ENCODE measurements around the gene NLRP9. TPM values are rescaled to one million over a fixed set of nuclear protein-coding genes. Genes with fewer than 3 reads are reported as not detected.
A peak's percentile ranks its signal among the peaks of the same experiment; 100 is the strongest.

The NLRP9 gene
- total and polyA plus RNA-seq, 8 donors: not detected

- H3K9me3 ChIP-seq: no peaks in the 10 kb centered on the region
- no peak overlapping the region for H3K27ac ChIP-seq
- intact Hi-C loops (cut with DNase I; ENCODE audit: low total_unique reads): no loop called here
- WGBS, 5 donors: 91 to 93% (median 92%) methylated on average over 12 of the region's 12 CpGs
- TF ChIP-seq POLR2A (IDR thresholded peaks at IDR 0.05) (no peak), CTCF (IDR thresholded peaks at IDR 0.05) (no peak), POLR2AphosphoS5 (IDR thresholded peaks at IDR 0.05) (no peak), EP300 (IDR thresholded peaks at IDR 0.05) (no peak)
- peaks cover 54 to 68% (median 65%) of the 10 kb centered on the region in 4 donors for H3K36me3 ChIP-seq
- no peak overlapping the region for H3K4me3 ChIP-seq
- peaks cover 16 to 33% (median 20%) of the 10 kb centered on the region in 4 donors for H3K4me1 ChIP-seq
- H3K27me3 ChIP-seq: no peaks in the 10 kb centered on the region
- no peak for DNase-seq
Observed at GRCh38 chr19:55700813-55701212, 37.4 kb downstream of the NLRP9 start.

DNA sequence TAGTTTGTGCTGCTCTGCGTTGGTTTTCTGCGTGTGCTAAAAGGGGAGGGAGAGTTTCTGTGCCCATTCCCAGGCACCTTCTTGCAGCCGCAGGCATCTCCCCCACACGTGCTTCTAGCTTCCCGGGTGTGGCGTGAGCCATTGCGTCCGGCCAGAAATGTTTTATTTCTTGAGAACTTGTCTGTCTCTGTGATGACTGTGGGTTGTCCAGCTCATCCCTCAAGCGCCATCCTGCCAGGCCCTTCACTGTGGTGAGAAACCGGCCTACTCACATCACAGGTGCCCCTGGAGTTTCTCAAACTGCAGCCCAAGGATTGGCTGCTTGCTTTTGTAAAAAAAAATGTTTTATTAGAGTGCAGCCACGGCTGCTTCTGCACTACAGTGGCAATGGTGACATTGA is 39.0 kb downstream of the NLRP9 start:
- Histone ChIP-seq H3K4me1 (peaks cover 15 to 32% (median 20%) of the 10 kb centered on the region in 4 donors), H3K4me3 (no peak overlapping the region), H3K9me3 (no peaks in the 10 kb centered on the region), H3K27me3 (no peaks in the 10 kb centered on the region), H3K27ac (no peak overlapping the region), H3K36me3 (peaks cover 60 to 75% (median 71%) of the 10 kb centered on the region in 4 donors)
- peak in 1 of 2 donors; percentile 22 for DNase-seq
- WGBS, 5 donors: 81 to 86% (median 83%) methylated on average over 11 of the region's 11 CpGs
- intact Hi-C loops (cut with DNase I; ENCODE audit: low total_unique reads): no loop called here
- TF ChIP-seq POLR2AphosphoS5 (IDR thresholded peaks at IDR 0.05): no peak
- TF ChIP-seq POLR2A (IDR thresholded peaks at IDR 0.05): no peak
- TF ChIP-seq CTCF (IDR thresholded peaks at IDR 0.05): no peak

- Histone ChIP-seq H3K9me3 (no peaks in the 10 kb centered on the region), H3K27me3 (no peaks in the 10 kb centered on the region), H3K36me3 (peaks cover 68 to 81% (median 78%) of the 10 kb centered on the region in 4 donors), H3K4me1 (peaks cover 5 to 22% (median 11%) of the 10 kb centered on the region in 4 donors), H3K4me3 (no peak overlapping the region), H3K27ac (no peak overlapping the region)
- 91 to 97% (median 93%) methylated on average over 17 of the region's 17 CpGs for whole genome bisulfite sequencing, 5 donors
- TF ChIP-seq POLR2AphosphoS5 (IDR thresholded peaks at IDR 0.05) (no peak), CTCF (IDR thresholded peaks at IDR 0.05) (no peak), POLR2A (IDR thresholded peaks at IDR 0.05) (no peak), EP300 (IDR thresholded peaks at IDR 0.05) (no peak)
- intact Hi-C loops (cut with DNase I; ENCODE audit: low total_unique reads): no loop called here
- no peak for DNase-seq
Observed at GRCh38 chr19:55698256-55698655, 39.9 kb downstream of the NLRP9 start.

DNA sequence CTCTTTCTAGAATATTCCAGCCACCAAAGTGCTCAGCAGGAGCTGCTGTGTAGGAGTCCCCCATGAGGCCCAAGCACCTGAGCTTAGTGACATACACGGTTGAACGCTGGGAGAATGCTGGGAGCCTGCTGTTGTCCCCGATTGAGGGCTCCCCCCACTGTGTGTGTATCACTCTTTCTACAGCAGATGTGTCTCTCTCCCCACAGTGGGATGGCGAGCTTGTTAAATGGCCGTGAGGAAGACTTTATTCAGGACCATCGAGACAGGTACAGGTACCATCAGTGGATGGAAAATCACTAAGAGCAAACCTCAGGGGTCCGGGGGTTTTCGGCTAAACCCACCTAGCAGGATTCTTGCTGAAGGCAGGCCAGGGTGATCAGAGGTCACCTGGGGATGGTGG is 40.5 kb downstream of the NLRP9 start:
- Histone ChIP-seq H3K4me1 (peaks cover 0 to 18% (median 7%) of the 10 kb centered on the region in 4 donors), H3K9me3 (no peaks in the 10 kb centered on the region), H3K36me3 (peaks cover 74 to 86% (median 84%) of the 10 kb centered on the region in 4 donors), H3K4me3 (no peak overlapping the region), H3K27me3 (no peaks in the 10 kb centered on the region), H3K27ac (no peak overlapping the region)
- no peak for TF ChIP-seq POLR2AphosphoS5 (IDR thresholded peaks at IDR 0.05)
- no peak for TF ChIP-seq CTCF (IDR thresholded peaks at IDR 0.05)
- no peak for TF ChIP-seq EP300 (IDR thresholded peaks at IDR 0.05)
- TF ChIP-seq POLR2A (IDR thresholded peaks at IDR 0.05): no peak
- WGBS, 5 donors: 84 to 95% (median 90%) methylated on average over 8 of the region's 8 CpGs
- intact Hi-C loops (cut with DNase I; ENCODE audit: low total_unique reads): no loop called here
- DNase-seq: no peak

All from stomach (tissue), 9 donors.